IMR-90 (cell line): Measurements from ENCODE around the gene ATP5MC3. TPM values are rescaled to one million over a fixed set of nuclear protein-coding genes. Genes with fewer than 3 reads are reported as not detected.

Source experiments
- ATAC-seq: fragments of 200-7000 bp; cut with Tn5 transposase; 2 replicates; pipeline ENCODE4 v1.9.1; 2020; ENCODE audit warnings: low read depth, mild to moderate bottlenecking, moderate library complexity
- BruUV-seq: library from RNA; stranded (reverse); fragments of 400-500 nt; replicated peaks from 2 replicates; lab custom pipeline; 2021; lab: Mats Ljungman, UMichigan
- CTCF ChIA-PET: fragments of 300-600 bp; formaldehyde crosslinking; extraction: SDS; loops from one replicate; lab custom pipeline; 2021; ENCODE audit warnings: antibody characterized with exemption; lab: Yijun Ruan, JAX
- POLR2A ChIA-PET: fragments of 300-600 bp; sonication (Branson Sonifier 250); formaldehyde crosslinking; loops from one replicate; lab custom pipeline; 2022; ENCODE audit warnings: antibody characterized with exemption; ENCODE audit not compliant: unreplicated experiment; lab: Charles Lee
- DNase-seq: peaks from one replicate; pipeline ENCODE4 v3.0.0; 2013
- H2AFZ ChIP-seq: replicated peaks from 2 replicates; pipeline ENCODE3; 2013; ENCODE audit warnings: low read length, mild to moderate bottlenecking; ENCODE audit not compliant: poor library complexity
- H2AK5ac ChIP-seq: 2 replicates; pipeline ENCODE4 v1.6.1; 2013; ENCODE audit warnings: low read depth, low read length, inconsistent platforms
- H2AK9ac ChIP-seq: replicated peaks from 2 replicates; pipeline ENCODE3; 2013; ENCODE audit warnings: mild to moderate bottlenecking, low read depth, low read length, moderate library complexity; ENCODE audit not compliant: poor library complexity
- H2BK120ac ChIP-seq: 2 replicates; pipeline ENCODE4 v1.6.1; 2013; ENCODE audit warnings: low read depth, low read length, inconsistent platforms
- H2BK15ac ChIP-seq: 3 replicates; pipeline ENCODE4 v1.6.1; 2013; ENCODE audit warnings: low read depth, low read length, inconsistent platforms
- H2BK20ac ChIP-seq: 2 replicates; pipeline ENCODE4 v1.6.1; 2013; ENCODE audit warnings: low read depth, mild to moderate bottlenecking, inconsistent platforms, low read length, moderate library complexity
- H2BK5ac ChIP-seq: 2 replicates; pipeline ENCODE4 v1.6.1; 2013; ENCODE audit warnings: mild to moderate bottlenecking, low read depth, low read length, inconsistent platforms; ENCODE audit not compliant: poor library complexity, severe bottlenecking
- H3K14ac ChIP-seq: replicated peaks from 2 replicates; pipeline ENCODE4 v1.6.1; 2013; ENCODE audit warnings: low read depth, low read length, inconsistent platforms
- H3K18ac ChIP-seq: 2 replicates; pipeline ENCODE4 v1.6.1; 2013; ENCODE audit warnings: low read depth, low read length, control low read depth
- H3K23ac ChIP-seq: 2 replicates; pipeline ENCODE4 v1.6.1; 2013; ENCODE audit warnings: low read depth, low read length, inconsistent platforms
- H3K27ac ChIP-seq: 2 replicates; pipeline ENCODE4 v1.5.1; 2013; ENCODE audit warnings: mild to moderate bottlenecking, control low read depth, low read length; ENCODE audit not compliant: insufficient read depth
- H3K27me3 ChIP-seq: 2 replicates; pipeline ENCODE4 v1.6.1; 2013; ENCODE audit warnings: low read length; ENCODE audit not compliant: control insufficient read depth, insufficient read depth
- H3K36me3 ChIP-seq: 2 replicates; pipeline ENCODE4 v1.6.1; 2013; ENCODE audit warnings: low read length, mixed read lengths; ENCODE audit not compliant: control insufficient read depth, insufficient read depth
- H3K4ac ChIP-seq: 2 replicates; pipeline ENCODE4 v1.6.1; 2013; ENCODE audit warnings: low read depth, low read length, inconsistent platforms
- H3K4me1 ChIP-seq: 2 replicates; pipeline ENCODE4 v1.6.1; 2013; ENCODE audit warnings: low read length, mixed read lengths; ENCODE audit not compliant: control insufficient read depth, insufficient read depth
- H3K4me2 ChIP-seq: 2 replicates; pipeline ENCODE4 v1.6.1; 2013; ENCODE audit warnings: low read depth, mild to moderate bottlenecking, control low read depth, low read length, moderate library complexity
- H3K4me3 ChIP-seq: 2 replicates; pipeline ENCODE4 v1.5.1; 2013; ENCODE audit warnings: low read depth, mild to moderate bottlenecking, control low read depth, low read length, moderate library complexity; ENCODE audit not compliant: insufficient read depth
- H3K56ac ChIP-seq: 2 replicates; pipeline ENCODE4 v1.6.1; 2013; ENCODE audit warnings: low read length, inconsistent platforms; ENCODE audit not compliant: insufficient read depth; ENCODE audit errors: extremely low read depth
- H3K79me1 ChIP-seq, 2 experiments: 2 replicates each; pipeline ENCODE4 v1.6.1; 2013; ENCODE audit warnings: low read length in 2 of 2, inconsistent platforms in 1 of 2, low read depth in 1 of 2
- H3K9ac ChIP-seq: 2 replicates; pipeline ENCODE4 v1.6.1; 2013; ENCODE audit warnings: low read depth, low read length, control low read depth
- H3K9me1 ChIP-seq: 2 replicates; pipeline ENCODE4 v1.6.1; 2013; ENCODE audit warnings: low read length, inconsistent platforms; ENCODE audit not compliant: insufficient read depth
- H3K9me3 ChIP-seq: 2 replicates; pipeline ENCODE4 v1.6.1; 2013; ENCODE audit warnings: low read length; ENCODE audit not compliant: control insufficient read depth, insufficient read depth
- H4K20me1 ChIP-seq: 2 replicates; pipeline ENCODE4 v1.6.1; 2013; ENCODE audit warnings: low read length, inconsistent platforms; ENCODE audit not compliant: insufficient read depth
- H4K5ac ChIP-seq: 2 replicates; pipeline ENCODE4 v1.6.1; 2013; ENCODE audit warnings: mild to moderate bottlenecking, low read depth, low read length, control low read depth
- H4K8ac ChIP-seq, 2 experiments: 2 replicates each; pipeline ENCODE4 v1.6.1; 2013; ENCODE audit warnings: low read depth in 2 of 2, low read length in 2 of 2, control low read depth in 1 of 2, inconsistent platforms in 1 of 2
- H4K91ac ChIP-seq: 2 replicates; pipeline ENCODE4 v1.6.1; 2013; ENCODE audit warnings: low read depth, low read length, inconsistent platforms; ENCODE audit not compliant: insufficient read depth
- MAFK ChIP-seq: IDR thresholded peaks from 2 replicates; pipeline ENCODE4 v1.6.1; 2012; ENCODE audit warnings: low read depth, low read length, improper control_type of control experiment
- MAZ ChIP-seq: IDR thresholded peaks from 2 replicates; pipeline ENCODE4 v1.6.1; 2012; ENCODE audit warnings: low read depth, mild to moderate bottlenecking, low read length, improper control_type of control experiment, moderate library complexity, borderline replicate concordance
- USF2 ChIP-seq: fragments of 150-350 bp; IDR thresholded peaks from 2 replicates; pipeline ENCODE4 v1.6.1; 2017; ENCODE audit warnings: mild to moderate bottlenecking, antibody characterized with exemption, low read length, low read depth
- WGBS, 2 experiments: methylation state at CpG; one replicate each; pipeline versions ENCODE4 v1.1.5 to v1.1.7; 2013; ENCODE audit warnings: missing lambda C conversion rate in 2 of 2; ENCODE audit not compliant: insufficient read length in 1 of 2; ENCODE audit errors: extremely low coverage in 2 of 2; 5-methylcytosine and 5-hydroxymethylcytosine counted together
- dilution Hi-C: fragments of 300-500 bp; cut with HindIII; formaldehyde crosslinking; loops from one replicate; pipeline ENCODE4 v1.14.3; 2018; ENCODE audit warnings: low sequenced_read_pairs; ENCODE audit not compliant: unreplicated experiment
- in situ Hi-C: fragments of 300-500 bp; cut with MboI; formaldehyde crosslinking; loops from 3 replicates; pipeline ENCODE4 v1.14.3; 2019; ENCODE audit warnings: low sequenced_read_pairs, inconsistent platforms, mixed read lengths
- intact Hi-C: fragments of 100-400 bp; cut with micrococcal nuclease; formaldehyde crosslinking; loops from 2 replicates; pipeline ENCODE4 v1.10.0; 2022
- microRNA-seq, 2 experiments: library from miRNA; stranded (forward) in 1 of 2; unstranded in 1 of 2; fragments of 10-50 nt in 1 of 2; fragments of <30 nt in 1 of 2; gene quantifications in 1 of 2; microRNA quantifications in 1 of 2; one replicate each; pipeline versions ENCODE3 to v1.1.0; 2013 to 2020; ENCODE audit not compliant: insufficient read depth in 1 of 2, insufficient read length in 1 of 2, unreplicated experiment in 1 of 2
- polyA plus RNA-seq, 3 experiments: library from polyadenylated mRNA; depleted of rRNA; stranded (reverse); fragments of >200 nt; gene quantifications; 2 replicates each; pipeline ENCODE4 v1.2.3, GENCODE V29; 2012; ENCODE audit warnings: low replicate concordance in 1 of 3
- small RNA-seq, 5 experiments: library from RNA; depleted of rRNA; stranded (forward); fragments of <200 nt; gene quantifications; one replicate each; pipeline ENCODE3, GENCODE V24; 2012
- total RNA-seq: library from RNA; depleted of rRNA; stranded (reverse); fragments of >200 nt; gene quantifications from 2 replicates; pipeline ENCODE4 v1.2.3, GENCODE V29; 2012; rRNA removed

Gene ATP5MC3
- total and polyA plus RNA-seq, 2 of the 4 experiments (the other 2 are of a cell fraction): 167 to 365 TPM

- Histone ChIP-seq H2AK5ac (no peak overlapping the region), H3K27ac (no peak overlapping the region), H2BK15ac (no peak overlapping the region), H4K8ac (no peak overlapping the region), H3K4me1 (no peaks in the 10 kb centered on the region), H3K27me3 (no peaks in the 10 kb centered on the region), H3K9ac (no peak overlapping the region), H3K9me1 (0 out of 2 replicates have a peak, but pooled peaks cover 4% of the 10 kb centered on the region), H4K20me1 (no peaks in the 10 kb centered on the region; the same call in 1 of the 2 replicates), H2BK120ac (no peak overlapping the region), H2AK9ac (no peak overlapping the region), H4K91ac (no peak overlapping the region), H3K4ac (no peak overlapping the region), H3K4me2 (no peak overlapping the region), H2BK20ac (no peak overlapping the region), H3K79me1 (peaks cover 11 to 36% of the 10 kb centered on the region in 2 experiments; a peak in 3 of 4 replicates), H3K56ac (no peak overlapping the region), H3K14ac (no peak overlapping the region), H2AFZ (no peak overlapping the region), H4K5ac (no peak overlapping the region), H3K23ac (no peak overlapping the region), H3K4me3 (no peak overlapping the region), H3K36me3 (peaks cover 9% of the 10 kb centered on the region; the same call in 1 of the 2 replicates), H2BK5ac (no peak overlapping the region), H3K18ac (no peak overlapping the region), H3K9me3 (no peaks in the 10 kb centered on the region)
- ChIA-PET POLR2A (no interaction called here), CTCF (no interaction called here)
- BruUV-seq: no TSS peak
- DNase-seq (no peak), ATAC-seq (no peak)
- no peak for TF ChIP-seq MAZ
- no peak for TF ChIP-seq USF2
- no peak for TF ChIP-seq MAFK
- WGBS, 2 experiments: no CpG with 5 or more reads among the region's 1 CpG
- intact Hi-C loops: no loop called here
- dilution Hi-C loops: no loop called here
- in situ Hi-C loops: no loop called here
Observed at GRCh38 chr2:175126661-175127060, 54.8 kb downstream of the ATP5MC3 start.

Small RNAs within 50 kb of the gene (microRNA-seq; reads per million reads assigned to microRNA genes)
- gene MIR933: 0 reads per million in 2 experiments

Small RNAs within 50 kb of the gene (small RNA-seq; reads per million reads assigned to genes)
- 0 to 1.6 (median 0.11) reads per million in 5 experiments for gene MIR933

Other genes with a start within 250 kb of the ATP5MC3 start
- gene CHN1, start 176.3 kb downstream of the ATP5MC3 start, total RNA-seq: 54.4 and 58.4 TPM in 2 replicates
- 65.3 and 66.9 TPM in 2 replicates for gene CHN1, start 176.3 kb downstream of the ATP5MC3 start, polyA plus RNA-seq (2012; rRNA removed)
- gene ATF2, start 13.5 kb downstream of the ATP5MC3 start, total RNA-seq: 51.1 and 60.0 TPM in 2 replicates
- gene ATF2, start 13.5 kb downstream of the ATP5MC3 start, polyA plus RNA-seq (2012; rRNA removed): 23.2 and 24.1 TPM in 2 replicates